Heart right ventricle (tissue), 16 donors: ENCODE data around the gene TRERF1. TPM values are rescaled to one million over a fixed set of nuclear protein-coding genes. Genes with fewer than 3 reads are reported as not detected.

Experiments used
- ATAC-seq, 8 donors: fragments of 200-7000 bp; cut with Tn5 transposase; one replicate each; pipeline ENCODE4 v1.9.1; 2020; ENCODE audit warnings: mild to moderate bottlenecking in 8 of 8, moderate library complexity in 8 of 8, moderate number of reproducible peaks in 1 of 8
- DNase-seq, 2 donors: peaks; one replicate each; pipeline ENCODE4 v3.0.0-alpha.2; 2020
- H3K27ac ChIP-seq, 10 donors: fragments of 200-600 bp; sonication (generic) in 2 of 10; one replicate each; pipeline versions ENCODE4 v1.5.0 to v1.8.0; 2020 to 2022; ENCODE audit warnings: mild to moderate bottlenecking in 3 of 10
- H3K27me3 ChIP-seq, 7 donors: fragments of 200-600 bp; one replicate each; pipeline ENCODE4 v1.8.0; 2021 to 2022; ENCODE audit warnings: mild to moderate bottlenecking in 2 of 7
- H3K36me3 ChIP-seq, 9 donors: fragments of 200-600 bp; sonication (generic) in 1 of 9; one replicate each; pipeline versions ENCODE4 v1.5.0 to v1.8.0; 2020 to 2022; ENCODE audit warnings: mild to moderate bottlenecking in 2 of 9
- H3K4me1 ChIP-seq, 9 donors: fragments of 200-600 bp; sonication (generic) in 1 of 9; one replicate each; pipeline versions ENCODE4 v1.5.0 to v1.8.0; 2020 to 2022; ENCODE audit warnings: mild to moderate bottlenecking in 4 of 9
- H3K4me3 ChIP-seq, 10 donors: fragments of 200-600 bp; sonication (generic) in 2 of 10; one replicate each; pipeline versions ENCODE4 v1.5.0 to v1.8.0; 2020 to 2022; ENCODE audit warnings: mild to moderate bottlenecking in 7 of 10, moderate library complexity in 2 of 10
- H3K9me3 ChIP-seq, 11 donors: fragments of 200-600 bp in 10 of 11; sonication (generic) in 2 of 11; one replicate each; pipeline versions ENCODE4 v1.5.0 to v1.8.0; 2013 to 2022; ENCODE audit warnings: mild to moderate bottlenecking in 2 of 11, control low read depth in 1 of 11, moderate library complexity in 1 of 11
- CTCF ChIP-seq, 9 donors: fragments of 200-600 bp; sonication (generic) in 2 of 9; IDR thresholded peaks; one replicate each; pipeline versions ENCODE4 v1.5.0 to v1.8.0; 2021 to 2022; ENCODE audit warnings: antibody characterized with exemption in 9 of 9, mild to moderate bottlenecking in 5 of 9, moderate library complexity in 1 of 9
- WGBS, 2 donors: extraction: QIAGEN DNeasy Blood & Tissue Kit; methylation state at CpG; one replicate each; pipeline ENCODE4 v1.1.7; 2013; ENCODE audit warnings: inconsistent platforms in 1 of 2; 5-methylcytosine and 5-hydroxymethylcytosine counted together
- intact Hi-C, 10 donors: fragments of 100-400 bp; cut with DNase I; formaldehyde crosslinking; loops; one replicate each; pipeline versions ENCODE4 v1.11.1 to v1.14.2; 2022
- polyA plus RNA-seq, 2 donors: library from polyadenylated mRNA; stranded (reverse); fragments of 200-250 nt; gene quantifications; one replicate each; pipeline ENCODE4 v1.2.3, GENCODE V29; 2013
- total RNA-seq, 10 donors: library from RNA; stranded (reverse); fragmentation: NEBNext Ultra II Directional in 3 of 10; extraction: Animal tissue kit (Norgen Biotek cat#: 25700) in 3 of 10; gene quantifications; one replicate each; pipeline versions ENCODE4 v1.2.1 to v1.2.4, GENCODE V29; 2021 to 2023
- donor health status: Arrhythmogenic right ventricular cardiomyopathy.
- donor health status: ischemic (EF 13 %, LVEDD 7.1; RV severe dilation, severe dysfunction).
- donor health status: healthy with polysubstance abuse.
- donor health status: DM: no; HTN: yes; CAD: no.
- donor health status: DM: no; HTN: no; CAD: no.
- donor health status: ischemic (EF 25% LVEDD 6.9; RV normal size, moderate dysfunction).
- donor health status: ischemic (EF 25% LVEDD 5.7; RV mildly dilated, moderate dysfunction).
- donor health status: healthy.
- donor health status: DM: yes; HTN: yes; CAD: no.
- donor health status: Ischemic cardiomyopathy.
- donor health status: ischemic (EF 35%, LVEDD 5.7; RV mildly dilated, moderate dysfunction).
- donor health status: nonischemic (EF 11% LVEDD 7.7; RV severe dilation, severe dysfunction).
- donor health status: DM: yes; HTN: yes; CAD: no.
- donor health status: PGD.
- donor health status: ischemic (EF 29% LVEDD 5.4; RV normal size, mild dysfunction).
- donor health status: nonischemic (EF 23%, LVEDD 6.1; RV moderate dilation, normal function).

The TRERF1 gene
- total and polyA plus RNA-seq, 12 donors = 0.75 to 2.8 (median 1.6) TPM

GRCh38 chr6:42177514-42178364, 274.0 kb downstream of the TRERF1 start:
- 14 to 18% methylated on average over 27 of the region's 27 CpGs for WGBS, 2 donors
- Histone ChIP-seq H3K4me1 (peaks cover 0 to 6% (median 0%) of the 10 kb centered on the region in 9 donors), H3K9me3 (no peaks in the 10 kb centered on the region), H3K27ac (no peak overlapping the region), H3K4me3 (no peak overlapping the region), H3K36me3 (no peaks in the 10 kb centered on the region), H3K27me3 (peaks cover 0 to 21% (median 11%) of the 10 kb centered on the region in 7 donors)
- no peak for TF ChIP-seq CTCF (IDR thresholded peaks at IDR 0.05)
- DNase-seq (no peak), ATAC-seq (peak in 2 of 8 donors; percentile 14 to 33)
- intact Hi-C loops = loop anchor here in 1 of 10 donors (10.0 kb wide), 1 partner anchor 403 kb away; the partner anchor contains the start of gene FRS3

DNA sequence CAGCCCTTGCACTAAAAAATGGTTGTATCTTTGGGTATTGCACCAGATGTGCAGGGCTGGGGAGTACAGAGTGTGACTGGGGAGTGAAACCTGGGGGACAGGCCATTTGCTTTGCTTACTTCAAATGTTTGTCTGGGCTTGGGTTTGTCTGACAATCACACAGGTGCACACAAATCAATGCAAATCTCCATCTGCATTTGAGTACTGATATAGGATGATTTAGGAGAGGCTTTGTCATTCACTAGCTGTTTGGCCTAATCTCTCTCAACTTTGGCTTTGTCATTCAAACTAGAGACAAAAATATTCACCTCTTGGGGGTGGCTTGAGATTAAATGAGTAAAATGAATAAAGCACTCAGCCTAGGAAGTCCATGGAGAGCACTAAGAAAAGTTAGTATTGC, 274.7 kb downstream of the TRERF1 start:
- intact Hi-C loops = loop anchor here in 1 of 10 donors (10.0 kb wide), 1 partner anchor 402 kb away; the partner anchor contains the start of gene FRS3
- Histone ChIP-seq H3K4me3 (no peak overlapping the region), H3K27ac (no peak overlapping the region), H3K9me3 (no peaks in the 10 kb centered on the region), H3K4me1 (peaks cover 0 to 6% (median 0%) of the 10 kb centered on the region in 9 donors), H3K27me3 (peaks cover 0 to 21% (median 11%) of the 10 kb centered on the region in 7 donors), H3K36me3 (no peaks in the 10 kb centered on the region)
- no peak for ATAC-seq
- DNase-seq = no peak
- no peak for TF ChIP-seq CTCF (IDR thresholded peaks at IDR 0.05)

DNA sequence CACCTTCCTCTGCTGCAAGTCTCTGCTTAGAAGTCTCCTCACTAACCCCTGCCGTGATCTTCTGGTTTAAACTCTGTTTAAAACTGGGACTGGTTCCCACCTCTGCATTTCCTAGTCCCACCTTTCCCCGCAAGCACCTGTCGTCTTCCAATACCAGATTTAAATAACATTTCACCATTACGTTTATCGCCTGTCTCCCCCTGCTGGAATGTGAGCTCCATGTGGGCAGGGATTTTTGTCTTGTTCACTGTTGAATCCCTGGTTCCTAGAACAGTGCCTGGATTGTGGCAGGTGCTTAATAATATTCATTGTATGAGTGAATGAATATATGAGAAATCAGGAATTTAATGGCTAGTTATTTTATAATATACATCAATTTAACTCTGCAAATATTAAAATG, 275.9 kb downstream of the TRERF1 start:
- peak in 1 of 9 donors; percentile 11 for TF ChIP-seq CTCF (IDR thresholded peaks at IDR 0.05)
- no peak for DNase-seq
- Histone ChIP-seq H3K4me3 (no peak overlapping the region), H3K27me3 (peaks cover 0 to 21% (median 11%) of the 10 kb centered on the region in 7 donors), H3K4me1 (peaks cover 0 to 6% (median 0%) of the 10 kb centered on the region in 9 donors), H3K36me3 (no peaks in the 10 kb centered on the region), H3K27ac (no peak overlapping the region), H3K9me3 (no peaks in the 10 kb centered on the region)
- intact Hi-C loops = loop anchor here in 1 of 10 donors (10.0 kb wide), 1 partner anchor 401 kb away; the partner anchor contains the start of gene FRS3
- 68 to 71% methylated on average over 5 of the region's 5 CpGs for WGBS, 2 donors
- ATAC-seq = no peak

Other genes with a start within 250 kb of the TRERF1 start
- gene MRPS10, start 234.1 kb downstream of the TRERF1 start, total RNA-seq = 10 to 100 TPM; 47.4 to 82.1 (median 63.1) TPM
- 10 to 100 TPM; 22.6 to 30.7 TPM for gene MRPS10, start 234.1 kb downstream of the TRERF1 start, polyA plus RNA-seq
- gene UBR2, start 112.1 kb upstream of the TRERF1 start, total RNA-seq = 10 to 100 TPM; 27.7 to 36.5 (median 34.5) TPM
- gene UBR2, start 112.1 kb upstream of the TRERF1 start, polyA plus RNA-seq = 10 to 100 TPM in 1 of 2 donors, 1 to 10 TPM in 1; 6.7 to 12.0 TPM